HepG2 (cell line): ENCODE measurements around the gene COQ8B. TPM values are rescaled to one million over a fixed set of nuclear protein-coding genes. Genes with fewer than 3 reads are reported as not detected.

Experiments
- DPF2 ChIP-seq: sonication (generic); formaldehyde crosslinking; IDR thresholded peaks from 2 replicates; pipeline ENCODE4 v1.4.0; 2020; ENCODE audit warnings: mild to moderate bottlenecking, low read depth, missing genetic modification reagents, borderline replicate concordance
- FOSL2 ChIP-seq: sonication (generic); formaldehyde crosslinking; IDR thresholded peaks from 2 replicates; pipeline ENCODE4 v1.4.0; 2020; ENCODE audit warnings: missing genetic modification reagents
- FOXO4 ChIP-seq: sonication (generic); formaldehyde crosslinking; conservative IDR thresholded peaks from 2 replicates; pipeline ENCODE4 v1.8.1; 2023; ENCODE audit warnings: missing genetic modification reagents
- GRHL1 ChIP-seq: sonication (generic); formaldehyde crosslinking; conservative IDR thresholded peaks from 2 replicates; pipeline ENCODE4 v1.8.0; 2022; ENCODE audit warnings: missing genetic modification reagents
- GTF3A ChIP-seq: sonication (generic); formaldehyde crosslinking; conservative IDR thresholded peaks from 2 replicates; pipeline ENCODE4 v1.4.0; 2020; ENCODE audit warnings: mild to moderate bottlenecking, missing genetic modification reagents
- KAT7 ChIP-seq: IDR thresholded peaks from 2 replicates; pipeline ENCODE4 v1.6.1; 2018; ENCODE audit warnings: borderline replicate concordance, missing compliant biosample characterization
- MXD4 ChIP-seq: IDR thresholded peaks from 2 replicates; pipeline ENCODE4 v1.6.1; 2016; ENCODE audit warnings: mild to moderate bottlenecking, missing biosample characterization, missing genetic modification reagents
- REL ChIP-seq: sonication (generic); formaldehyde crosslinking; conservative IDR thresholded peaks from 2 replicates; pipeline ENCODE4 v1.8.0; 2022; ENCODE audit warnings: mild to moderate bottlenecking, missing genetic modification reagents, moderate library complexity
- RXRB ChIP-seq: IDR thresholded peaks from 2 replicates; pipeline ENCODE4 v1.6.1; 2016; ENCODE audit warnings: borderline replicate concordance, missing genetic modification reagents, missing compliant biosample characterization
- SKI ChIP-seq: fragments of 450-650 bp; IDR thresholded peaks from one replicate; pipeline ENCODE4 v1.6.1; 2018; ENCODE audit warnings: mild to moderate bottlenecking; ENCODE audit not compliant: partially characterized antibody
- SMARCC2 ChIP-seq: fragments of 450-650 bp; IDR thresholded peaks from 2 replicates; pipeline ENCODE4 v1.6.1; 2017; ENCODE audit warnings: antibody characterized with exemption, mild to moderate bottlenecking
- TCF12 ChIP-seq, 2 experiments: fragments of 450-650 bp in 1 of 2; sonication (generic) in 1 of 2; formaldehyde crosslinking in 1 of 2; IDR thresholded peaks; 2 replicates each; pipeline versions ENCODE4 v1.6.1 to v1.8.0; 2017 to 2022; ENCODE audit warnings: antibody characterized with exemption in 1 of 2, mild to moderate bottlenecking in 1 of 2, missing genetic modification reagents in 1 of 2, moderate library complexity in 1 of 2
- TCF7L2 ChIP-seq: IDR thresholded peaks from 2 replicates; pipeline ENCODE4 v1.6.1; 2011; ENCODE audit warnings: mild to moderate bottlenecking, low read depth, low read length, moderate library complexity
- TEAD2 ChIP-seq: sonication (generic); formaldehyde crosslinking; IDR thresholded peaks from 2 replicates; pipeline ENCODE4 v1.9.0; 2021; ENCODE audit warnings: missing genetic modification reagents
- U2AF1 ChIP-seq: fragments of 200-400 bp; formaldehyde crosslinking; optimal IDR thresholded peaks from 2 replicates; pipeline ENCODE3; 2017; ENCODE audit warnings: mild to moderate bottlenecking, low read depth, low read length
- ZBTB14 ChIP-seq: sonication (generic); formaldehyde crosslinking; IDR thresholded peaks from 2 replicates; pipeline ENCODE4 v1.4.0; 2020; ENCODE audit warnings: missing genetic modification reagents
- ZMYM3 ChIP-seq: sonication (generic); formaldehyde crosslinking; IDR thresholded peaks from 2 replicates; pipeline ENCODE4 v1.5.1; 2020; ENCODE audit warnings: mild to moderate bottlenecking, missing genetic modification reagents
- ZMYM4 ChIP-seq: sonication (generic); formaldehyde crosslinking; IDR thresholded peaks from 2 replicates; pipeline ENCODE4 v1.8.1; 2023; ENCODE audit warnings: mild to moderate bottlenecking, missing genetic modification reagents
- ZNF331 ChIP-seq: sonication (generic); formaldehyde crosslinking; IDR thresholded peaks from 2 replicates; pipeline ENCODE4 v1.4.0; 2020; ENCODE audit warnings: missing genetic modification reagents
- ZNF33A ChIP-seq: sonication (generic); formaldehyde crosslinking; IDR thresholded peaks from 2 replicates; pipeline ENCODE4 v1.5.1; 2020; ENCODE audit warnings: missing genetic modification reagents, mild to moderate bottlenecking, moderate library complexity, borderline replicate concordance
- ZNF362 ChIP-seq: sonication (generic); formaldehyde crosslinking; IDR thresholded peaks from 2 replicates; pipeline ENCODE4 v1.4.0; 2020; ENCODE audit warnings: missing genetic modification reagents, mild to moderate bottlenecking, borderline replicate concordance
- ZNF598 ChIP-seq: sonication (generic); formaldehyde crosslinking; IDR thresholded peaks from 2 replicates; pipeline ENCODE4 v1.5.1; 2020; ENCODE audit warnings: mild to moderate bottlenecking, missing genetic modification reagents, borderline replicate concordance
- ZNF784 ChIP-seq: sonication (generic); formaldehyde crosslinking; IDR thresholded peaks from 2 replicates; pipeline ENCODE4 v1.5.1; 2020; ENCODE audit warnings: missing genetic modification reagents, mild to moderate bottlenecking, borderline replicate concordance
- polyA plus RNA-seq, 8 experiments: library from polyadenylated mRNA; depleted of rRNA in 3 of 8; stranded (reverse) in 7 of 8; unstranded in 1 of 8; fragments of >200 nt; fragmentation: Illumina TruSeq in 4 of 8; extraction: Trizol in 4 of 8; gene quantifications; 2 replicates each; pipeline versions ENCODE4 v1.2.1 to v1.2.3, GENCODE V29; 2011 to 2016; ENCODE audit warnings: low read depth in 4 of 8, missing spikeins in 1 of 8, mixed read lengths in 1 of 8; ENCODE audit not compliant: insufficient read depth in 1 of 8
- total RNA-seq, 5 experiments: library from RNA; depleted of rRNA; stranded (reverse); fragments of >200 nt; fragmentation: Illumina TruSeq; extraction: Trizol; gene quantifications; 2 replicates each; pipeline ENCODE4 v1.2.3, GENCODE V29; 2016; ENCODE audit warnings: low read depth in 1 of 5

Gene COQ8B
- total and polyA plus RNA-seq, 2 of the 13 experiments (the other 11 are each of a cell fraction or from before 2014, with no cell fraction given), result 12.3 to 17.2 TPM

GRCh38 chr19:40718774-40719391 is 2.2 kb upstream of the COQ8B start (continued):
- TF ChIP-seq ZNF362 (0 out of 2 replicates have a peak, but pooled peaks have one; percentile 15), ZNF598 (CRISPR knock-in tag) (peak; percentile 67; the same call in 1 of the 2 replicates), ZBTB14 (no peak), TEAD2 (CRISPR knock-in tag) (no peak), MXD4 (CRISPR knock-in tag) (peak; percentile 85), ZMYM3 (peak; percentile 29; the same call in 1 of the 2 replicates), RXRB (peak; percentile 65; the same call in 1 of the 2 replicates), DPF2 (CRISPR knock-in tag) (no peak), ZNF33A (no peak), GRHL1 (CRISPR knock-in tag) (no peak), ZNF331 (CRISPR knock-in tag) (peak; percentile 77), KAT7 (CRISPR knock-in tag) (peak; percentile 55; the same call in 1 of the 2 replicates), ZNF784 (CRISPR knock-in tag) (no peak), FOXO4 (CRISPR knock-in tag) (no peak), FOSL2 (CRISPR knock-in tag) (no peak), ZMYM4 (CRISPR knock-in tag) (peak; percentile 48), GTF3A (CRISPR knock-in tag) (no peak), REL (CRISPR knock-in tag) (no peak), TCF7L2 (no peak), SKI (peak; percentile 37), U2AF1 (no peak), SMARCC2 (no peak), TCF12 (IDR thresholded peaks at IDR 0.05) (no peak), TCF12 (CRISPR knock-in tag; IDR thresholded peaks at IDR 0.05) (no peak)
